ENCODE measurements around the gene TTLL11.

DNA sequence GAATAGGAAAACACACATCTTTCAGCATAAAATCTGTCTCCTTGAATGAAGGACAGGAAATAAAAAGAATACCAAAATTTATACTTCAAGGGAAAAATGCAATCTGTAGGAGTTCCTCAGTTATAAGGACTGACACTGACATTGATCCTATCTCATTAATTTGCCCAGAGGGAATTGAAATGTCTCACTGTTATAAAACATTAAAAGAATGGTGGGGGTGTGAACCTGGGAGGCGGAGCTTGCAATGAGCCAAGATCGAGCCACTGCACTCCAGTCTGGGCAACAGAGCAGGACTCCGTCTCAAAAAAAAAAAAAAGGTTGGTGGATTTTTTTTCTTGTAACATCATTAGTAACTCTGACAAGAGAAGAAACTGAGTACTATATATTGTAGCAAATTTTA, 60.8 kb downstream of the TTLL11 start:
- TF ChIP-seq, protein P1, sequence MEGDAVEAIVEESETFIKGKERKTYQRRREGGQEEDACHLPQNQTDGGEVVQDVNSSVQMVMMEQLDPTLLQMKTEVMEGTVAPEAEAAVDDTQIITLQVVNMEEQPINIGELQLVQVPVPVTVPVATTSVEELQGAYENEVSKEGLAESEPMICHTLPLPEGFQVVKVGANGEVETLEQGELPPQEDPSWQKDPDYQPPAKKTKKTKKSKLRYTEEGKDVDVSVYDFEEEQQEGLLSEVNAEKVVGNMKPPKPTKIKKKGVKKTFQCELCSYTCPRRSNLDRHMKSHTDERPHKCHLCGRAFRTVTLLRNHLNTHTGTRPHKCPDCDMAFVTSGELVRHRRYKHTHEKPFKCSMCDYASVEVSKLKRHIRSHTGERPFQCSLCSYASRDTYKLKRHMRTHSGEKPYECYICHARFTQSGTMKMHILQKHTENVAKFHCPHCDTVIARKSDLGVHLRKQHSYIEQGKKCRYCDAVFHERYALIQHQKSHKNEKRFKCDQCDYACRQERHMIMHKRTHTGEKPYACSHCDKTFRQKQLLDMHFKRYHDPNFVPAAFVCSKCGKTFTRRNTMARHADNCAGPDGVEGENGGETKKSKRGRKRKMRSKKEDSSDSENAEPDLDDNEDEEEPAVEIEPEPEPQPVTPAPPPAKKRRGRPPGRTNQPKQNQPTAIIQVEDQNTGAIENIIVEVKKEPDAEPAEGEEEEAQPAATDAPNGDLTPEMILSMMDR (IDR thresholded peaks at IDR 0.05): no peak
- no peak for TF ChIP-seq POLR2A (IDR thresholded peaks at IDR 0.05)

All from Peyer's patch (tissue), 4 donors.